ENCODE results near the gene C4BPB.

DNA sequence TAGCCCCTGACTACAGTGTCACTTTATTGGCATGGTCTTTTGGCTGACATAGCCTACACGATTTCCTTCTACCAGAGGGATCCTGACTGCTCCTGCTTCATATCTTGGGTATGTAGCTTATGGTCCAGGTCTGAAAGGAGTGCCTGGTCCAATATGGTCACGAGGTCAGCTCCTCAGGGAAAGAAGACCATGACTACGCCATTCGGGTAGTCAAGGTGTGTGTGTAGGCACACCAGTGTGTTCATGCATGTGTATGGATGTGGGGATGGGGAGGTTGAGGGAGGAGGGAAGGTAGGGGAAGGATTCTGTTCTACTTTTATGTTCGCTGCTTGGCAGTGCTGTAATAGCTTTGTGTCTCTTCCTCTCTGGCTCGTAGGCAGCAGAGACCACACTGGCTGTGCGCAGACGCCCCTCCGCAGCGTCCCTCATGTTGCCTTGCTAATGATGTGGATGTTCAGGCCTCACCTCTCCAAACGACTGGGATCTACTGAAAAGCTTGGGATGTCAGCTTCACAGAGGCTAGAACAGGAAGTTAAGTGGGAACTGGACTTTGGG is 10.0 kb upstream of the C4BPB start:
- TF ChIP-seq POLR2AphosphoS5 (IDR thresholded peaks at IDR 0.05; ENCODE audit: insufficient read depth, low read depth, low read length), result no peak
- TF ChIP-seq, protein P1, sequence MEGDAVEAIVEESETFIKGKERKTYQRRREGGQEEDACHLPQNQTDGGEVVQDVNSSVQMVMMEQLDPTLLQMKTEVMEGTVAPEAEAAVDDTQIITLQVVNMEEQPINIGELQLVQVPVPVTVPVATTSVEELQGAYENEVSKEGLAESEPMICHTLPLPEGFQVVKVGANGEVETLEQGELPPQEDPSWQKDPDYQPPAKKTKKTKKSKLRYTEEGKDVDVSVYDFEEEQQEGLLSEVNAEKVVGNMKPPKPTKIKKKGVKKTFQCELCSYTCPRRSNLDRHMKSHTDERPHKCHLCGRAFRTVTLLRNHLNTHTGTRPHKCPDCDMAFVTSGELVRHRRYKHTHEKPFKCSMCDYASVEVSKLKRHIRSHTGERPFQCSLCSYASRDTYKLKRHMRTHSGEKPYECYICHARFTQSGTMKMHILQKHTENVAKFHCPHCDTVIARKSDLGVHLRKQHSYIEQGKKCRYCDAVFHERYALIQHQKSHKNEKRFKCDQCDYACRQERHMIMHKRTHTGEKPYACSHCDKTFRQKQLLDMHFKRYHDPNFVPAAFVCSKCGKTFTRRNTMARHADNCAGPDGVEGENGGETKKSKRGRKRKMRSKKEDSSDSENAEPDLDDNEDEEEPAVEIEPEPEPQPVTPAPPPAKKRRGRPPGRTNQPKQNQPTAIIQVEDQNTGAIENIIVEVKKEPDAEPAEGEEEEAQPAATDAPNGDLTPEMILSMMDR (IDR thresholded peaks at IDR 0.05; ENCODE audit: extremely low read depth in 1 of 2, insufficient read depth in 1 of 2, low read depth in 1 of 2, low read length in 2 of 2), result no peak
- no peak for TF ChIP-seq GATA2 (IDR thresholded peaks at IDR 0.05; ENCODE audit: insufficient read depth, insufficient read length, low read depth, low read length)
- TF ChIP-seq POLR2A (IDR thresholded peaks at IDR 0.05; ENCODE audit: low read depth, low read length), result no peak
- TF ChIP-seq, protein P2, sequence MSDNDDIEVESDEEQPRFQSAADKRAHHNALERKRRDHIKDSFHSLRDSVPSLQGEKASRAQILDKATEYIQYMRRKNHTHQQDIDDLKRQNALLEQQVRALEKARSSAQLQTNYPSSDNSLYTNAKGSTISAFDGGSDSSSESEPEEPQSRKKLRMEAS (IDR thresholded peaks at IDR 0.05; ENCODE audit: insufficient read depth, insufficient read length), result no peak
- no peak for TF ChIP-seq EZH2 (IDR thresholded peaks at IDR 0.05; ENCODE audit: borderline replicate concordance, low read depth, low read length, severe bottlenecking)
- TF ChIP-seq MYC (IDR thresholded peaks at IDR 0.05; ENCODE audit: low read depth, low read length), result no peak
